Effector memory CD4-positive, alpha-beta T cell (primary cell): ENCODE measurements around the gene EMX1.
A peak's percentile ranks its signal among the peaks of the same experiment; 100 is the strongest.

Experiments
- DNase-seq, 3 donors: peaks; one replicate each; pipeline ENCODE4 v3.0.0-alpha.2; 2020
- H3K27ac ChIP-seq: 2 replicates; pipeline ENCODE4 v1.7.0; 2013; ENCODE audit warnings: mild to moderate bottlenecking, low read length, moderate library complexity; ENCODE audit not compliant: insufficient read depth, poor library complexity, severe bottlenecking
- H3K27me3 ChIP-seq: replicated peaks from 2 replicates; pipeline ENCODE4 v1.7.0; 2013; ENCODE audit warnings: mild to moderate bottlenecking, low read length; ENCODE audit not compliant: insufficient read depth, control insufficient read depth, poor library complexity, severe bottlenecking
- H3K36me3 ChIP-seq: 2 replicates; pipeline ENCODE4 v1.7.0; 2013; ENCODE audit warnings: mild to moderate bottlenecking, low read length, moderate library complexity; ENCODE audit not compliant: control insufficient read depth, insufficient read depth
- H3K4me1 ChIP-seq: 2 replicates; pipeline ENCODE4 v1.7.0; 2013; ENCODE audit warnings: low read length, mild to moderate bottlenecking; ENCODE audit not compliant: control insufficient read depth, insufficient read depth, poor library complexity, severe bottlenecking
- H3K4me3 ChIP-seq: 2 replicates; pipeline ENCODE4 v1.7.0; 2013; ENCODE audit warnings: low read length, low read depth, mild to moderate bottlenecking; ENCODE audit not compliant: insufficient read depth, poor library complexity, severe bottlenecking
- H3K9me3 ChIP-seq: 2 replicates; pipeline ENCODE4 v1.7.0; 2013; ENCODE audit warnings: mild to moderate bottlenecking, low read length, moderate library complexity; ENCODE audit not compliant: control insufficient read depth

Gene EMX1

GRCh38 chr2:72915907-72916742 lies 1.2 kb upstream of the EMX1 start:
- Histone ChIP-seq H3K36me3 (no peaks in the 10 kb centered on the region), H3K27me3 (peaks cover 77% of the 10 kb centered on the region), H3K9me3 (no peaks in the 10 kb centered on the region), H3K27ac (no peak overlapping the region), H3K4me3 (peak overlapping the region; percentile 68), H3K4me1 (peaks cover 55% of the 10 kb centered on the region)
- peak in 1 of 3 donors; percentile 14 for DNase-seq

DNA sequence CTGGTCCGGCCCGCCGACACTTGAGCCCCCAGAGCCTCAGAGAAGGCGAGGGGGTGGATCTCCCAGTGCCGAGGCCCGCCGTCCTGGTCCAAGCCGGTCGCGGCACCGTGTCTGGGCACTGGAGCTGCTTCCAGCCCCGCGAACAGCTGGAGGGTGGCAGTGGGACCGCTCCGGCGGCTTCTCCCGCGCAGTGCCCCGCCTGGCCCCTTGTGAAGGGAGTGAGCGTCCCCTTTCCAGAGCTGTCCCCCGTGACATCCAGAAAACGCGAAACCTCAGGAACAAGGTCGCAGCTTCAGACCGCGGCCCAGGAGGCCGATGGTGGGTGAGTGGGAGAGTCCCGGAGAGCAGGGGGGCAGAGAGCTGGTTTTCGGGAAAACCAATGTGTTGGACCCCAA lies 579 bp upstream of the EMX1 start:
- Histone ChIP-seq H3K4me1 (peaks cover 55% of the 10 kb centered on the region), H3K27me3 (peaks cover 78% of the 10 kb centered on the region), H3K36me3 (no peaks in the 10 kb centered on the region), H3K27ac (no peak overlapping the region), H3K9me3 (no peaks in the 10 kb centered on the region), H3K4me3 (peak overlapping the region; percentile 68)
- DNase-seq = no peak

DNA sequence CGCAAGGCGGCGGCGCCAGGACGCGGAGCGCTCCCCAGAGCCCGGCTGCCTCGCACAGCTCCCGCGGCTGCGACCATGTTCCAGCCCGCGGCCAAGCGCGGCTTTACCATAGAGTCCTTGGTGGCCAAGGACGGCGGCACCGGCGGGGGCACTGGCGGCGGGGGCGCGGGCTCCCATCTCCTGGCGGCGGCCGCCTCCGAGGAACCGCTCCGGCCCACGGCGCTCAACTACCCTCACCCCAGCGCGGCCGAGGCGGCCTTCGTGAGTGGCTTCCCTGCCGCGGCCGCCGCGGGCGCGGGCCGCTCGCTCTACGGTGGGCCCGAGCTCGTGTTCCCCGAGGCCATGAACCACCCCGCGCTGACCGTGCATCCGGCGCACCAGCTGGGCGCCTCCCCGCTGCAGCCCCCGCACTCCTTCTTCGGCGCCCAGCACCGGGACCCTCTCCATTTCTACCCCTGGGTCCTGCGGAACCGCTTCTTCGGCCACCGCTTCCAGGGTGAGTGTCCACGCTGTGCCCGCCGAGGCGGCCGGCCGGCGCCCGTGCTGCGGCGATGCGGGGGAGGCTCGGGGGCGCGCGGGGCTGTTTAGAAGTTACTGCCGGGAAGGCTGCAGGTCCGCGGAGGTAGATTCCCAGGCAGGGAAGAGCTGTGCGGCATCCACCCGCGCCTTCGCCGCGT lies 696 bp downstream of the EMX1 start:
- peaks cover 55% of the 10 kb centered on the region for H3K4me1 ChIP-seq
- no peak overlapping the region for H3K4me3 ChIP-seq
- no peak overlapping the region for H3K27ac ChIP-seq
- no peak for DNase-seq
- peaks cover 87% of the 10 kb centered on the region for H3K27me3 ChIP-seq
- H3K9me3 ChIP-seq = no peaks in the 10 kb centered on the region
- no peaks in the 10 kb centered on the region for H3K36me3 ChIP-seq

- Histone ChIP-seq H3K27ac (no peak overlapping the region), H3K36me3 (no peaks in the 10 kb centered on the region), H3K4me3 (no peak overlapping the region), H3K27me3 (peaks cover 77% of the 10 kb centered on the region), H3K9me3 (no peaks in the 10 kb centered on the region), H3K4me1 (peaks cover 59% of the 10 kb centered on the region)
- no peak for DNase-seq
Observed at GRCh38 chr2:72919414-72920317, 2.3 kb downstream of the EMX1 start.

GRCh38 chr2:72920318-72921087 lies 3.2 kb downstream of the EMX1 start:
- Histone ChIP-seq H3K9me3 (no peaks in the 10 kb centered on the region), H3K4me3 (peak overlapping the region; percentile 28), H3K4me1 (peaks cover 55% of the 10 kb centered on the region), H3K27ac (no peak overlapping the region), H3K27me3 (peaks cover 77% of the 10 kb centered on the region), H3K36me3 (no peaks in the 10 kb centered on the region)
- DNase-seq = no peak

DNA sequence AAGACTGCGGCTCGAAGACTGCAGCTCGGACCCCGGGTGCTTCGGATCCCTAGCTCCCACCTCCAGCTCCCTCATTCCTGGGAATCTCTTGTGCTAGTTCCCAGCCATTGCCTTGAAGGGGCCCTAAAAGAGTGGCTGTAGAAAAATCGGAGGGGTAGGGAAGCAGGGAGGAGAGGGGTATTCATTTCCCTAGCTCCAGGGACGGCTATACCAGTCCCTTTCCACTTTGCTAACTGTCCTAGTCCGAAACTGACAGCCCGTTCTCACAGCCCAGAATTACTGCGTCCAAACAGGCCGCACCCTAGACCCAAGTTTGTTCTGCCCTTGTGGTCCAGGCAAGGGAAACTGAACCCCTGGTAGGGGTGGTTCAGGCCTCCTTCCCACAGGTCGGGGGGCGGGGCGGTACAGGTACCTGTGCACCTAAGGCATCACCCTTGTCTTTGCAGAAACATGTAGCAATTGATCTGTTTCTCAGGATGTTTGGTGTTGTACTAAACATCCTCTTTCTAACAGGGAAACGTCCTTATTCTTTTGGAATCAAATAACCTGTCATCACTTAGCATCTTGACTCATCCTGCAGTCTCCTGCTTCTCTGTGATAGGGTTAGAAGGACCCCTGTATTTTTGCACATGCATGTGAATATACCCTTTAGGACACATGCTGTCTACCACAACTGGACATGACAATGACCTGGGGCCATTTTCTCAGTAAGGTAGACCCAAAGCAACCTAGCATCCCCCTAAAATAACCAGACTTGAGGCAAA lies 4.0 kb downstream of the EMX1 start:
- no peak overlapping the region for H3K4me3 ChIP-seq
- peaks cover 74% of the 10 kb centered on the region for H3K27me3 ChIP-seq
- DNase-seq = no peak
- no peaks in the 10 kb centered on the region for H3K36me3 ChIP-seq
- H3K27ac ChIP-seq = no peak overlapping the region
- no peaks in the 10 kb centered on the region for H3K9me3 ChIP-seq
- peaks cover 47% of the 10 kb centered on the region for H3K4me1 ChIP-seq

- Histone ChIP-seq H3K36me3 (no peaks in the 10 kb centered on the region), H3K4me3 (no peak overlapping the region), H3K27ac (no peak overlapping the region), H3K4me1 (peaks cover 41% of the 10 kb centered on the region), H3K9me3 (no peaks in the 10 kb centered on the region), H3K27me3 (peaks cover 74% of the 10 kb centered on the region)
- DNase-seq = no peak
Observed at GRCh38 chr2:72921853-72922252, 4.5 kb downstream of the EMX1 start.

DNA sequence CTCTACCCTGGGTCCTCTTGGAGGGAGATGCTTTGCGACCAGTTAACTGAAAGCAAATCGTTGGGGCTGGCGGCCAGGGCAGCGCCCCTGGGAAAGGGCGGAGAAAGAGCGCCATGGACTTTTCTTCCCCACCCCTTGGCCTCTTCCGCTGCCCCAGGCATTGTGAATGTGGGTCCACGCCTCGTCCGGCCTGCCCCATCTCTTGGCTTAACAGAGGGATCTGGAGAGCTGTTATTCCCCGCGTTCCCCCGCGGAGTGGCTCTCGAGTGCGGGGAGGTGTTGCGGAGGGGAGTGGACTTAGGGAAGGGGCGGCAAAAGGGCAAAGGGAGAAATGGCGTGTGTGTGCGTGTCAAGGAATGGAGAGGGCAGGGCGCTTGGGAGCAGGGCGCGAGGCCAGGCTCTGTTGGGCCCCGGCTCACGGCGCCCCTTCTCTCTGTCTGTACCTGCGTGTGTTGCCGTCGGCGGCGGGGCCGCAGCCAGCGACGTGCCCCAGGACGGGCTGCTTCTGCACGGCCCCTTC lies 6.6 kb downstream of the EMX1 start:
- Histone ChIP-seq H3K27me3 (peaks cover 70% of the 10 kb centered on the region), H3K9me3 (no peaks in the 10 kb centered on the region), H3K4me3 (no peak overlapping the region), H3K27ac (no peak overlapping the region), H3K36me3 (no peaks in the 10 kb centered on the region), H3K4me1 (peaks cover 26% of the 10 kb centered on the region)
- DNase-seq = no peak
